HL-60/S4 (cell line): ENCODE measurements around the gene CINP.
"Not testable (repeated sequence)": the region's sequence is repeated elsewhere in the genome, so short reads cannot be mapped to it uniquely, and the experiment has no call there.

Experiments used
- in situ Hi-C: fragments of 300-500 bp; cut with MboI; formaldehyde crosslinking; loops from 2 replicates; pipeline ENCODE4 v1.14.3; 2022; ENCODE audit warnings: low sequenced_read_pairs

CINP gene

DNA sequence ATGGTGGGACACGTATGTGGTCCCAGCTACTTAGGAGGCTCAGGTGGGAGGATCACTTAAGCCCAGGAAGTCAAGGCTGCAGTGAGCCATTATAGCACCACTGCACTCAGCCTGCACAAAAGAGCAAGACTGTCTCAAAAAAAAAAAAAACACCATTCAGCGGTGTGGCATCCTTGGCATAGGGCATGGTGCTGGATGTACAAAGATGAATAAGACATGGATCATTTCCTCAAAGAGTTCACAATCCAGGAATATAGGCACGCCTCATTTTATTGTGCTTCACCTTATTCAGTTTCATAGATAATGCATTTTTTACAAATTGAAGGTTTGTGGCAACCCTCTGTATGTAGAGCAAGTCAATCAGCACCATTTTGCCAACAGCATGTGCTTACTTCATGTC, 6.4 kb downstream of the CINP start:
- in situ Hi-C loops, result no loop called here

DNA sequence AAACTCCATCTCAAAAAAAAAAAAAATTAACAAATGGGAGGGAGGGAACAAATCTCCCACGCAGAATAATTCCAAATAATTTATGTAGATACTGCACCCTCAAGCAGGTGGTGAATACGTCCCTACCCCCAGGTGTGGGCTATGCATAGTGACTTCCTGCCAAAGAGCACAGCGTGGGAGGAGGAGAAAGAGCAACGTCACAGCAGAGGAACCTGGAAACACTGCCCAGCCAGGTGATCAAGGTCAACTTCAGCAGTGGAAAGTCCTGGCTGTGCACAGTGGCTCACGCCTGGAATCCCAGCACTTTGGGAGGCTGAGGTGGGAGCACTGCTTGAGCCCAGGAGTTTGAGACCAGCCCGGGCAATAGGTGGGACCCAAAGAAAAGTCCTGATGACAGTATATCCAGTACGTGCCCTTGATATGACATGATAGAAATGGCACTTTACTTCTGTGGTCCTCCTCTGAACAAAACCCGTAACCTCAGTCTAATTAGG, 9.5 kb downstream of the CINP start:
- in situ Hi-C loops, result no loop called here

DNA sequence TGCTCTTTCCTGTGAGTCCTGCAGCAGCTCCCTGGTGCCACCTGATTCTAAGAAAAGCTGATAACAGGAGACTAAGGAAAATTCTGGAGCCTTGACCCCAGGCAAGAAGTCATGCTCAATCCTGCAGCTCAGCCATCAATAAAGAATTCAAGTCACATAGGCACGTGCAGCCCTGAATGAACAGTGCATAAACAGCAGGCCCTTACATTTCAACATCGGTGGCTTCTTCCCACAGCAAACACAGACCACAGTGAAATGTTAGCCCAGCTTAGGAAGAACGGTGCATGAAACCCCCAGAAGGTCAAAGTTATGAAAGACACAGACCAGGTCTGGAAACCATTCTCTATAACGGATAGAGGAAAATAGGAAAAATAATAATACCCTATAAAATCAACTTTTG, 10.5 kb downstream of the CINP start:
- in situ Hi-C loops, result no loop called here

DNA sequence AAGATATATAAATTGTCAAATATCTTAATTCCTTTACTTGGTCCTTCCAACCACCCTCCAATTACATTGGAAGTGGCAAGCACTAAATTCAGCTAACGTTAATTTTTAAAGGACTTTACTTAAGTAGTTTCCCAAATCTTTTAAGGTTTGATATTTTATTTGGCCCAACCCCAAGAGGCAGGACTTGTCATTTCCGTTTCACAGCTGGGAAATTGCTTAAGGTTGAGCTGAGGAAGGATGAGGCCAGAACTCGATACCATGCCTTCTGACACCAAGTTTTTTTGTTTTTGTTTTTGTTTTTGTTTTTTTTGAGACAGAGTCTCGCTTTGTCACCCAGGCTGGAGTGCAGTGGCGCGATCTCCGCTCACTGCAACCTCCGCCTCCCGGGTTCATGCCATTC, 11.1 kb downstream of the CINP start:
- in situ Hi-C loops, result not testable (repeated sequence)

DNA sequence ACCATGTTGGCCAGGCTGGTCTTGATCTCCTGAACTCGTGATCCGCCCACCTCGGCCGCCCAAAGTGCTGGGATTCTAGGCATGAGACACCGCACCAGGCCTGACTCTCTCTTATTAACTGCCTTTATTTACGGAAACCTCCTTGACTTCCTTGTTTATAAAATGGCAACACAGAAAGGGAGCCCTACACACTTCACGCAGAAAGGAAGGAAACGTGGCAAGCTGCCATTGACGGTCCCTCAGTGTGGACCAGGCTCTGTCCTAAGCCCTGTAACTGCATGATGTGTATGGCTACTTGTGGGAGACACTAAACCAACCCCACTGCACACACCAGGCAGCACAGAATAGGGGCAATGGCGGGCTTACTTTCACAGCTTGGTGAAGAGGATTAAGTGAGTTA, 11.7 kb downstream of the CINP start:
- in situ Hi-C loops, result no loop called here

DNA sequence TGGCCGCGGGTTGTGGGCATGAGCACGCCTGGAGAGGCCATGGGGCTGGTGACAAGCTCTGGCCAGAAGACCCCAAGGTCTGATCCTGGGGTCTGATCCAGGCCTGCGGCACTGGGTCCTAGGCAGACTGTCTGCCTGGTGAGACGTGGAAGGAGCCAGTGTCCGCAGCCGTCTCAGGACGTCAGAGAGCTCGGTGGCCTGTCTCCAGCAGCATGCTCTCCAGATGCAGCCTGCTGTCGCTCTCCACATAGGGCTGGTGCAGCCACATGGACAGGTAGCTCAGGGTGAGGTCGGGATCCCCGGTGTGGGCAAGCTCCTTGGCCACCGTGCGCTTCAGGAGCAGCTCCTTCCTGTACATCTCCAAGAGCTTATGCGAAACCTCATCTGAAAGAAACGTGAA, 14.3 kb downstream of the CINP start:
- in situ Hi-C loops, result no loop called here

DNA sequence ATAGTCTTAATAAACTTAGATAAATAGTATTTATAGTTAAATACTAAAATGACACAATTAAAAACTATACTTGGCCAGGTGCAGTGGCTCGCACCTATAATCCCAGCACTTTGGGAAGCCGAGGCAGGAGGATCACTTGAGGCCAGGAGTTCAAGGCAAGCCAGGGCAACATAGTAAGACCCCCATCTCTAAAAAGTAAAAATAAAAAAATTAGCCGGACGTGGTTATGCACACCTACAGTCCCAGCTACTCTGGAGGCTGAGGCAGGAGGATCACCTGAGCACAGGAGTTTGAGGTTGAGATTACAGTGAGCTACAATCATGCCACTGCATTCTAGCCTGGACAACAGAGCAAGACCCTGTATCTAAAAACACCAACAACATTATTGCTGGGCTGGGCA, 16.0 kb downstream of the CINP start:
- in situ Hi-C loops, result no loop called here

DNA sequence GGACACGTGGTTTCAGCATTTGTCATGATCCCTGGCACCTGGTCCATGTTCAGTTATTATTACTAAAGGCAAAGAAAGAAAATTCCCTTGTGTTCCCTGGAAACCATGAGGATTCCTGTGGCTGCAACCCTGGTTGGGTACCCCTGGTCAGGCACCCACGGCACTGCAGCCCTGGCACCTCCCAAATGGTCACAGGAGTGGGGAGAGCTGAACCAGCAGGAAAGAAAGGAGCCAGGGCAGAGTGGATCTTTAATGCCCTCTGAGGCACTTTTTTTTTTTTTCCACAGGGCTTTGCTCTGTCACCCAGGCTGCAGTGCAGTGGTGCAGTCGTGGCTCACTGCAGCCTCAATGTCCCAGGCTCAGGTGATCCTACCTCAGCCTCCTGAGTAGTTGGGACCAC, 17.5 kb downstream of the CINP start:
- in situ Hi-C loops, result no loop called here

DNA sequence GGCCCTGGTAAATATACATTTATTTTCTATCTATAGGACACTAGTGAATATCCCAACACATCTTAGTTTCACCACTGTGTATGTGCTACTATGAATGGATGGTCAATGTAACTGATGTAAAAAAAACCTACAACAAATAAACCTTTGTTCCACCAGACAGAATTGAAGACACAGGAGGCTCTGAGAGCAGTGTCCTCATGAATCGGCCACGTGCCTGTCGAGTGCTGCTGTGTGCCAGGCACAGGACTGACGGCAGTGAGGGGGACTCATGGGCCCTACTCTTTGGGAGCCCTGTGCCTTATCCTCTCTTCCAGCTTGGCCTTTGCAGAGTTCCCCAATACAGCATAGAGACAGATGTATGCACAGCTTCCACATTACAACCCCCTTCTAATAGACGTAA, 18.2 kb downstream of the CINP start:
- in situ Hi-C loops, result no loop called here

DNA sequence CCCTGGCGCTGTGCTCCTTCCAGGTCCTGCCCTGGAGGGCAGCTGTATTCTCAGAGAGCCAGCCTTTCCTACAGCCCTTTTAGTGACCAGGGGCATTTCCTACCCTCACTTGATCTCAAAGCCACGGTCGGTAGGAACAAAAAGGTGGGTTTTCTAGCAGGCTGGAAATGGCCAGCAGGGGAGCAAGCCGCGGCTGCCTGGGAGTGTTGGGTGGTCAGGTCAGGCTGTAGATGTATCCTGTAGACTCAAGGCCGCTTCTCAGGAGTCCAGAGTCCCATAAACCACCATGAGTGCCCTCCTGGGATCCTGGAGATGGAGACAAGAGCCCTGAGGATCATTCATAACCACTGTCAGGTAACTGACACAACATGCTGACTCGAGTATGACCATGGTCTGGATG, 18.6 kb downstream of the CINP start:
- in situ Hi-C loops, result no loop called here

DNA sequence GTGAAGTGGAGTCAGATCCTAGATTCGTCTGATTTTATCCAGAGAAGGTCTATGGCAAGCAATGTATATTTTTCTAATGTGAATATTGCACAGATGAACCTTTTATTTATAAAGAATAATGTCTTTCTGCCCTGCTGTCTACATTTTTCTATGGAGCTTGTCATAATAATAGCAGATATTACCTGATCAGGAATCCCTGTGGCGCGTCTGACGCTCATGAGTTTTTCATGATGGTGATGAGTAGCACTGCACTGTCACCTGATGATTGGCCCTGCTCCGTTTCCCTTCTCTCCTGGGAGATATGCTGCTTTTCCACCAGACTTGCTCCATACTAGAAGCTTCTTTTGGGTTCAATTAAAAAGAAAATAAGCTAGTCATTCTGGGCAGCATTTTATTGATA, 20.5 kb downstream of the CINP start:
- in situ Hi-C loops, result no loop called here

DNA sequence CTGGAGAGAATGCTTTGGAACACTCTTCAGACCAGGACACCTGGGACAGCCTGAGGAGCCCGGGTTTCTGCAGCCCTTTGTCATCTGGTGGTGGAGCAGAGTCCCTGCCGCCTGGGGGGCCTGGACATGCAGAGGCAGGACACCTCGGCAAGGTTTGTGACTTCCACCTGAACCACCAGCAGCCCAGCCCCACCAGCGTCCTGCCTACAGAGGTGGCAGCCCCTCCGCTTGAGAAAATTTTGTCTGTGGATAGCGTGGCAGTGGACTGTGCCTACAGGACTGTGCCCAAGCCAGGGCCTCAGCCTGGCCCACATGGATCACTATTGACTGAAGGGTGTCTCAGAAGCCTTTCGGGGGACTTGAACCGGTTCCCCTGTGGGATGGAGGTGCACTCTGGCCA, 21.1 kb downstream of the CINP start:
- in situ Hi-C loops, result no loop called here

DNA sequence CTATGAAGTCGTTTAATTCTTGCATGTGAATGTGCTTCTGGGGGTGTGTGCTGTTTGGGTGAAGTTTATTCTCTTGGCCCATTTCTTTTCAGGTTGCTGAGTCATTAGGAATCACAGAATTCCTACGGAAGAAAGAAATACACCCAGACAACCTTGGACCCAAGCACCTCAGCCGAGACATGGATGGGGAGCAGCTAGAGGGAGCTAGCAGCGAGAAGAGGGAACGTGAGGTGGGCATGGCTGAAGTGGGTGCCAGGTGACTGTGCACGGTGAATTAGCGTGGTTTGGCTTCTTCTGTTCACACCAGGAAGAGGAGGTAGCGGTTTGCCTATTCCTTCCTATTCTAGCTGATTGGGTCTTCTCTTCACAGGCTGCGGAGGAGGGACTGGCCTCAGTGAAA, 24.0 kb downstream of the CINP start:
- in situ Hi-C loops, result no loop called here

DNA sequence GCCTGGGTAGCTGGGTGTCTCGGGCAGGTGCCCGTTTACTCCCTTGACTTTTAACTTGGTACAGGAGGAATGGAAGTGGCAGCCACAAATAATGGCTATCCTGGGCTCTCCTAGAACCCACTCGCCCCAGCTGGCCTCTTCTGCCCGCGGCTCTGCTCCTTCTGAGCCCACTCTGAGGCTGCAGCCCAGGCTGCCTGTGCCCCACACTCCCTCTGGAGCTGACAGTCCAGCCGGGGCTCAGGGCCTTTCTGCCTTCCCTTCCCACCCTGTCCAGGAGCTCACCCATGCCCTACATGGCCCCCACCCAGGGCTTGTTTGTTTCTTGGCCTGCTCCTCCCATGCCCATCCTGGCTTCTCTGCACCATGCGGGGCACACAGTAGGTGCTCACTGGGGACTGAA, 27.5 kb downstream of the CINP start:
- in situ Hi-C loops, result no loop called here

DNA sequence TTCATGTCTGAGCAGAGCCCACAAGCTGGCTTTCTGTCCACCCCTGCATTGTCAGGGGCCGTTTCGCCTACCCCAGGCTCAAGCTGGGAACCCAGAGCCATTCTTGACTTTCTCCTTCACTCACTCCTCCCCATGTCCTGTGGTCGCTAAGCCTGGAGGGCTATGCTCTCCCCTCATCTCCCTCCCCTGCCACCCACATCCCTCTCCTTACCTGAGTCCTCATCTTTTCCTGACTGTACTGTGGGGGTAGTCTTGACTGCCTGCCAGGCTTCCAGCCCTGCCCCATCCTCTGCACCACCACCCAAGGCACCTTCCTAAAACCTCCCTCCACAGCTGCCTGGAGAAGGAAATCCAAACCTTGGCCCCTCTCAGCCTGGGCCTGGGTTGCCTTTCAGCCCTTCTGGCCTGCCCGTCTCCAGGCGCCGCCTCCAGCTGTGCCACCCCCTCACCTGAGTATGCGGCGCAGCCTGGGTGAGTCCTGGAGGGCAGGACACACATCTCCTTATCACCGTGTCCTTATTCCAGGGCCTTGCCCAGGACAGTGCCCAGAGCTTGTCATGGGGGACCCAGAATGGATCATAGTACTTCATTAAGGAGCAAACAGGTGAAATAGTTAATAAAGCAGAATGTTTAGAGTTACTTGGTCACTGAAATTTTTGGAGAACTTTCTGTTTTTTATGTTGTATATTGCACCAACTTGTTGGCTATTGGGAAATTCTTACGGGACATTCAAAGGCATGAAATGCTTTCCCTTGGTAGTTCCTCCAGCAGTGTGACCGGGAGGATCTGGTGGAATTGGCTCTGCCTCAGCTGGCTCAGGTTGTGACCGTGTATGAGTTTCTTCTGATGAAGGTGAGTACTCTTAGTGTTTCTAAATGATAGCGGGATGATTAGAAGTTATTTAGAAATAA, 28.6 kb downstream of the CINP start:
- in situ Hi-C loops, result no loop called here

DNA sequence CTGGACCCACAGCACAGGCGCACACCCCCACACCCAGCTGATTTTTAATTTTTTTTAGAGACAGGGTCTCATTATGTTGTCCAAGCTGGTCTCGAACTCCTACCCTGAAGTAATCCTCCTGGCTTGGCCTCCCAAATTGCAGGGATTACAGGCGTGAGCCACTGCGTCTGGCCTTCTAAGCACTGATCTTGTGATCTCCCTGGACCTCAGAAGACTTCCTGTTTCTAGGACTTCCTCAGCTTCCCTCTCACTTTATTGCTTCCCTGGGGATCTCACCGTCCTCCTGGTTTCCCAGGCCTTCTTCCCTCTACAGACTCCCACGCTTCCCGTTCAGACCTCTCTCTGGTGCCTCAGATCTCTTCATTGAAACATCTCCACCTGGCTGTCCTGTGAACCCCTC, 29.3 kb downstream of the CINP start:
- in situ Hi-C loops, result no loop called here

DNA sequence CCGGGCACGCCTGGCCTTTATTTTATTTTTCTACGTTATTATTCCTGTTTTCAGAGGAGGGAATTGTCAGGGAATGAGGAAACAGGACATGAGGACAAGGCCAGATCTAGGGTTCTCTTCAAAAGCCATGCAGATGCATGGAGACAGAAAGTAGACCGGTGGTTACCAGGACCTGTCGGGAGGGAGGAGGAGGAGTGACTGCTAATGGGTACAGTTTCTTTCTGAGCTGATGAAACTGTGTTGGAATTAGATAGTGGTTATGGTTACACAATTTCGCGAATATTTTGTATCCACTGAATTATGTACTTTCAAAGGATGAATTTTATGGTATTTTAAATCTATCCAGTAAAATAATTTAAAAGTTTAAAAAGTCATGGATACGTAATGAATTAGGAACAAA, 31.9 kb downstream of the CINP start:
- in situ Hi-C loops, result no loop called here

DNA sequence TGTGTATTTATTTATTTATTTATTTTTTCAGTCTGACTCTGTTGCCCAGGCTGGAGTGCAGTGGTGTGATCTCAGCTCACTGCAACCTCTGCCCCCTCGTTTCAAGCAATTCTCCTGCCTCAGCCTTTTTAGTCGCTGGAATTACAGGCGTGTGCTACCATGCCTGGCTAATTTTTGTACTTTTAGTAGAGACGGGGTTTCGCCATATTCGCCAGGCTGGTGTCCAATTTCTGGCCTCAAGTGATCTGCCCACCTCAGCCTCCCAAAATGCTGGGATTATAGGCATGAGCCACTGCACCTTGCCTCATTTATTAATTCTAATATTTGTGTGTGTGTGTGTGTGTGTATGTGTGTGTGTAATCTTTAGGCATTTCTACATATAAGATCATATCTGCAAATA, 33.3 kb downstream of the CINP start:
- in situ Hi-C loops, result not testable (repeated sequence)

DNA sequence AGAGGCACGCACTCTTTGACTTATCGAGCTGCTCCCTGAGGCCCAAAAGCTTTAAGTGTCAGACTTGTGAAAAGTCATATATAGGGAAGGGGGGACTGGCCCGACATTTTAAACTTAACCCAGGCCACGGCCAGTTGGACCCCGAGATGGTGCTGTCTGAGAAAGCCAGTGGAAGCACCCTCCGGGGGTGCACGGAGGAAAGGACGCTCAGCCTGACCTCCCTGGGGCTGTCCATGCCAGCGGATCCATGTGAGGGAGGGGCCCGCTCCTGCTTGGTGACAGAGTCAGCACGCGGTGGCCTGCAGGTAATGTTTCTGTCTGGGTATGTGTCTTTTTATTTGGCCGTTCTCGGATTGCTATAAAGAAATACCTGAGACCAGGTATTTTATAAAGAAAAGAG, 36.1 kb downstream of the CINP start:
- in situ Hi-C loops, result no loop called here

DNA sequence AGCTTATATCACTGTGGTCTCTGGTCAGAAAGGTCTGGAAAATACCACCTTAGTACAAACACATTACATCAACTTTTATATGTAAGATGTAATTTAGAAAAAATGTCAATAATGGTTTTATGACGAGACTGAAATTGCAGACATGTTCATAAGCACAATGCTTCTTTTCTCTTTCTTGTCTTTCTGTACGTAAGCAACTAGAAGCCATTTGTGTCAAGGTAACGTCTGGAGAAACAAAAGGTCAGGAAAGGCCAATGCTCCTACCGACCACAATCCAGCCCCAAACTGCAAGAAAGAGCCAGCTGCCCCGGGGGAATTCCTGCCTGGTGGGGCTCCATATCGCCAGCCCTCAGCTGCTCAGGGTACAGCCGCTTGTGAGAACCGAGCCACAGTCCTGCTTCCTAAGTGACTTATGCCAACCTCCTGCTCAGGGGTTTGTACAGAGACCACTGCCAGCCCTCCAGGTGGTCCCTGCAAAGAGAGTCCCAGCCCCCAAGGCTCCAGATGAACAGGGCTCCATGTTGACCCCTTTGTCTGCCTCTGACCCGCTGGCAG, 36.8 kb downstream of the CINP start:
- in situ Hi-C loops, result no loop called here

DNA sequence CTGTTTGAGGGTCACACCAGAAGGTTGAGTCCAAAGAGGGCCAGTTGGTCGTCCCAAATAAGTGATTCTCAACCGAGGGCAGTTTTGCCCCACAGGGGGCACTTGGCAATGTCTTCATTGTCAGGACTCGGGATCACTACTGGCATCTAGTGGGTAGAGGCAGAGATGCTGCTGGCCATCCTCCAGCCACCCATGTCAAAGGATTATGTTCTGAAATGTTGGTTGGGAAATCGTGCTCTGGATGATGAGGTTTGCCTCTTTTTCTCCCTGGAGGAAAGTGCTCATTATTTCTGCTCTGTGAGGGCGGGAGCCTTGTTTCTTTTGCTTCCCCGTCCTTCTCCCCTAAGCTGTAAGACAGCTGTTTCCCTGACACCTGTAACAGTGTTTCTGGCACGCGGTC, 39.6 kb downstream of the CINP start:
- in situ Hi-C loops, result loop anchor here (25.0 kb wide), 1 partner anchor 611 kb away; no protein-coding TSS in a partner anchor
